Neural cell (in vitro differentiated cells): Measurements from ENCODE around the gene C11orf86. TPM values are rescaled to one million over a fixed set of nuclear protein-coding genes. Genes with fewer than 3 reads are reported as not detected.

ENCODE experiments used
- H2AFZ ChIP-seq: fragments of 200-600, 300-800 bp; sonication (generic), shearing (Covaris generic); 2 replicates; pipeline ENCODE4 v1.6.0; 2014; ENCODE audit warnings: low read depth, mild to moderate bottlenecking, antibody characterized with exemption, low read length, moderate library complexity
- H3F3A ChIP-seq: fragments of 200-600 bp; shearing (Covaris generic); 2 replicates; pipeline ENCODE4 v1.6.1; 2016; ENCODE audit warnings: mild to moderate bottlenecking, moderate library complexity, mixed read lengths, antibody characterized with exemption, low read length; ENCODE audit not compliant: insufficient read depth, poor library complexity, severe bottlenecking
- H3K27ac ChIP-seq: fragments of 200-600, 300-800 bp; sonication (generic), shearing (Covaris generic); 2 replicates; pipeline ENCODE4 v1.5.1; 2014; ENCODE audit warnings: mild to moderate bottlenecking, low read length, moderate library complexity
- H3K27me3 ChIP-seq: fragments of 300-800, 200-600 bp; sonication (generic), shearing (Covaris generic); 2 replicates; pipeline ENCODE4 v1.6.0; 2014; ENCODE audit warnings: mild to moderate bottlenecking, low read depth, low read length, moderate library complexity; ENCODE audit not compliant: insufficient read depth
- H3K36me3 ChIP-seq: fragments of 300-800, 200-600 bp; sonication (generic), shearing (Covaris generic); 2 replicates; pipeline ENCODE4 v1.5.1; 2014; ENCODE audit warnings: mild to moderate bottlenecking, antibody characterized with exemption, low read length, moderate library complexity; ENCODE audit not compliant: insufficient read depth
- H3K4me2 ChIP-seq: fragments of 300-800, 200-600 bp; sonication (generic), shearing (Covaris generic); 2 replicates; pipeline ENCODE4 v1.6.0; 2014; ENCODE audit warnings: mild to moderate bottlenecking, low read length
- H3K4me3 ChIP-seq: fragments of 300-800, 200-600 bp; sonication (generic), shearing (Covaris generic); 2 replicates; pipeline ENCODE4 v1.5.1; 2014; ENCODE audit warnings: mild to moderate bottlenecking, low read length, moderate library complexity
- H3K79me2 ChIP-seq: fragments of 200-600 bp; shearing (Covaris generic); replicated peaks from 2 replicates; pipeline ENCODE4 v1.6.0; 2014; ENCODE audit warnings: mild to moderate bottlenecking, low read length, moderate library complexity; ENCODE audit not compliant: insufficient read depth
- H3K9ac ChIP-seq: fragments of 300-800, 200-600 bp; sonication (generic), shearing (Covaris generic); 2 replicates; pipeline ENCODE4 v1.6.1; 2016; ENCODE audit warnings: mild to moderate bottlenecking, low read length, mixed read lengths
- H3K9me2 ChIP-seq: fragments of 200-600 bp; shearing (Covaris generic); 2 replicates; pipeline ENCODE4 v1.6.1; 2016; ENCODE audit warnings: mild to moderate bottlenecking, low read length, mixed read lengths; ENCODE audit not compliant: insufficient read depth
- H3K9me3 ChIP-seq: fragments of 200-600, 300-800 bp; sonication (generic), shearing (Covaris generic); 2 replicates; pipeline ENCODE4 v1.6.1; 2016; ENCODE audit warnings: mild to moderate bottlenecking, mixed run types, low read length, moderate library complexity, mixed read lengths
- H4K20me1 ChIP-seq: fragments of 200-600 bp; shearing (Covaris generic); 2 replicates; pipeline ENCODE4 v1.6.1; 2016; ENCODE audit warnings: mild to moderate bottlenecking, mixed run types; ENCODE audit not compliant: insufficient read depth
- EP300 ChIP-seq: fragments of 450-650 bp; conservative IDR thresholded peaks from 2 replicates; pipeline ENCODE4 v1.6.1; 2014; ENCODE audit warnings: antibody characterized with exemption, mild to moderate bottlenecking, moderate library complexity; ENCODE audit not compliant: poor library complexity, severe bottlenecking
- EZH2 ChIP-seq: fragments of 200-600, 300-800 bp; shearing (Covaris generic), sonication (generic); IDR thresholded peaks from 2 replicates; pipeline ENCODE4 v1.6.1; 2014; ENCODE audit warnings: antibody characterized with exemption, low read length, borderline replicate concordance, mild to moderate bottlenecking; ENCODE audit not compliant: insufficient read depth, poor library complexity, severe bottlenecking
- MXI1 ChIP-seq: fragments of 450-650 bp; conservative IDR thresholded peaks from 2 replicates; pipeline ENCODE4 v1.6.1; 2014; ENCODE audit warnings: antibody characterized with exemption, mild to moderate bottlenecking; ENCODE audit not compliant: poor library complexity, severe bottlenecking
- POLR2AphosphoS5 ChIP-seq: IDR thresholded peaks from 2 replicates; pipeline ENCODE4 v1.6.1; 2012
- RAD21 ChIP-seq: fragments of 450-650 bp; conservative IDR thresholded peaks from 2 replicates; pipeline ENCODE4 v1.6.1; 2014; ENCODE audit warnings: antibody characterized with exemption, mild to moderate bottlenecking, moderate library complexity
- SMC3 ChIP-seq: fragments of 450-650 bp; conservative IDR thresholded peaks from 2 replicates; pipeline ENCODE4 v1.6.1; 2014; ENCODE audit warnings: antibody characterized with exemption, mild to moderate bottlenecking, moderate library complexity; ENCODE audit not compliant: poor library complexity
- TAF1 ChIP-seq: IDR thresholded peaks from 2 replicates; pipeline ENCODE4 v1.6.1; 2012; ENCODE audit warnings: low read depth
- polyA plus RNA-seq: library from polyadenylated mRNA; depleted of rRNA; stranded (reverse); fragments of >200 nt; gene quantifications from 2 replicates; pipeline ENCODE4 v1.2.3, GENCODE V29; 2014
- TF ChIP-seq, protein P1 (sequence below): IDR thresholded peaks from 2 replicates; pipeline ENCODE4 v1.6.1; 2012; ENCODE audit warnings: borderline replicate concordance
- TF ChIP-seq, protein P2 (sequence below): fragments of 450-650 bp; IDR thresholded peaks from 2 replicates; pipeline ENCODE4 v1.5.1; 2014; ENCODE audit warnings: antibody characterized with exemption, mild to moderate bottlenecking, moderate library complexity; ENCODE audit not compliant: poor library complexity, severe bottlenecking

C11orf86 gene
- polyA plus RNA-seq, 1 donor from 2014 or later: not detected

DNA sequence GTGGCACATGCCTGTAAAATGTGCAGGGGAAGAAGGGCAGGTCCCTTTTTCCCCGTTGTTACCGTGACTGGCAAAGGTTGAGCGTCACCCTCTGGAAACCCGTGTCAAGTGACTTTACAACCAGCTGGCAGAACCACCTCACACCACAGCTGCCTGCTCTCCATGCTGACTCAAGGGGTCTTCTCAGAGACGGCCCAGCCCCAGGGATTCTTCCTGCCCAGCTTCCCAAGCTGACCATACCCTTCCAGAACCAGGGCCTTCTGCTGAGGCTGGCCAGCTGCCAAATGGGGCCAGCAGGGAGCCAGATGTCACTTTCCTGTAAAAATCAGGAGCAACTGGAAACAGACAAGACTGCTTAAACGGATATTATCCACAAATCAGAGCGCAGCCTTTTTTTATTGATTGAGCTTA, 23.2 kb upstream of the C11orf86 start:
- H3K9ac ChIP-seq: no peak overlapping the region
- TF ChIP-seq EP300: no peak
- TF ChIP-seq POLR2AphosphoS5: no peak
- no peak for TF ChIP-seq SMC3
- TF ChIP-seq EZH2: no peak
- TF ChIP-seq TAF1: no peak
- TF ChIP-seq, protein P1, sequence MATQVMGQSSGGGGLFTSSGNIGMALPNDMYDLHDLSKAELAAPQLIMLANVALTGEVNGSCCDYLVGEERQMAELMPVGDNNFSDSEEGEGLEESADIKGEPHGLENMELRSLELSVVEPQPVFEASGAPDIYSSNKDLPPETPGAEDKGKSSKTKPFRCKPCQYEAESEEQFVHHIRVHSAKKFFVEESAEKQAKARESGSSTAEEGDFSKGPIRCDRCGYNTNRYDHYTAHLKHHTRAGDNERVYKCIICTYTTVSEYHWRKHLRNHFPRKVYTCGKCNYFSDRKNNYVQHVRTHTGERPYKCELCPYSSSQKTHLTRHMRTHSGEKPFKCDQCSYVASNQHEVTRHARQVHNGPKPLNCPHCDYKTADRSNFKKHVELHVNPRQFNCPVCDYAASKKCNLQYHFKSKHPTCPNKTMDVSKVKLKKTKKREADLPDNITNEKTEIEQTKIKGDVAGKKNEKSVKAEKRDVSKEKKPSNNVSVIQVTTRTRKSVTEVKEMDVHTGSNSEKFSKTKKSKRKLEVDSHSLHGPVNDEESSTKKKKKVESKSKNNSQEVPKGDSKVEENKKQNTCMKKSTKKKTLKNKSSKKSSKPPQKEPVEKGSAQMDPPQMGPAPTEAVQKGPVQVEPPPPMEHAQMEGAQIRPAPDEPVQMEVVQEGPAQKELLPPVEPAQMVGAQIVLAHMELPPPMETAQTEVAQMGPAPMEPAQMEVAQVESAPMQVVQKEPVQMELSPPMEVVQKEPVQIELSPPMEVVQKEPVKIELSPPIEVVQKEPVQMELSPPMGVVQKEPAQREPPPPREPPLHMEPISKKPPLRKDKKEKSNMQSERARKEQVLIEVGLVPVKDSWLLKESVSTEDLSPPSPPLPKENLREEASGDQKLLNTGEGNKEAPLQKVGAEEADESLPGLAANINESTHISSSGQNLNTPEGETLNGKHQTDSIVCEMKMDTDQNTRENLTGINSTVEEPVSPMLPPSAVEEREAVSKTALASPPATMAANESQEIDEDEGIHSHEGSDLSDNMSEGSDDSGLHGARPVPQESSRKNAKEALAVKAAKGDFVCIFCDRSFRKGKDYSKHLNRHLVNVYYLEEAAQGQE: no peak
- no peak for TF ChIP-seq MXI1
- TF ChIP-seq, protein P2, sequence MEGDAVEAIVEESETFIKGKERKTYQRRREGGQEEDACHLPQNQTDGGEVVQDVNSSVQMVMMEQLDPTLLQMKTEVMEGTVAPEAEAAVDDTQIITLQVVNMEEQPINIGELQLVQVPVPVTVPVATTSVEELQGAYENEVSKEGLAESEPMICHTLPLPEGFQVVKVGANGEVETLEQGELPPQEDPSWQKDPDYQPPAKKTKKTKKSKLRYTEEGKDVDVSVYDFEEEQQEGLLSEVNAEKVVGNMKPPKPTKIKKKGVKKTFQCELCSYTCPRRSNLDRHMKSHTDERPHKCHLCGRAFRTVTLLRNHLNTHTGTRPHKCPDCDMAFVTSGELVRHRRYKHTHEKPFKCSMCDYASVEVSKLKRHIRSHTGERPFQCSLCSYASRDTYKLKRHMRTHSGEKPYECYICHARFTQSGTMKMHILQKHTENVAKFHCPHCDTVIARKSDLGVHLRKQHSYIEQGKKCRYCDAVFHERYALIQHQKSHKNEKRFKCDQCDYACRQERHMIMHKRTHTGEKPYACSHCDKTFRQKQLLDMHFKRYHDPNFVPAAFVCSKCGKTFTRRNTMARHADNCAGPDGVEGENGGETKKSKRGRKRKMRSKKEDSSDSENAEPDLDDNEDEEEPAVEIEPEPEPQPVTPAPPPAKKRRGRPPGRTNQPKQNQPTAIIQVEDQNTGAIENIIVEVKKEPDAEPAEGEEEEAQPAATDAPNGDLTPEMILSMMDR: no peak
- TF ChIP-seq RAD21: no peak
- no peak overlapping the region for H3K4me3 ChIP-seq

DNA sequence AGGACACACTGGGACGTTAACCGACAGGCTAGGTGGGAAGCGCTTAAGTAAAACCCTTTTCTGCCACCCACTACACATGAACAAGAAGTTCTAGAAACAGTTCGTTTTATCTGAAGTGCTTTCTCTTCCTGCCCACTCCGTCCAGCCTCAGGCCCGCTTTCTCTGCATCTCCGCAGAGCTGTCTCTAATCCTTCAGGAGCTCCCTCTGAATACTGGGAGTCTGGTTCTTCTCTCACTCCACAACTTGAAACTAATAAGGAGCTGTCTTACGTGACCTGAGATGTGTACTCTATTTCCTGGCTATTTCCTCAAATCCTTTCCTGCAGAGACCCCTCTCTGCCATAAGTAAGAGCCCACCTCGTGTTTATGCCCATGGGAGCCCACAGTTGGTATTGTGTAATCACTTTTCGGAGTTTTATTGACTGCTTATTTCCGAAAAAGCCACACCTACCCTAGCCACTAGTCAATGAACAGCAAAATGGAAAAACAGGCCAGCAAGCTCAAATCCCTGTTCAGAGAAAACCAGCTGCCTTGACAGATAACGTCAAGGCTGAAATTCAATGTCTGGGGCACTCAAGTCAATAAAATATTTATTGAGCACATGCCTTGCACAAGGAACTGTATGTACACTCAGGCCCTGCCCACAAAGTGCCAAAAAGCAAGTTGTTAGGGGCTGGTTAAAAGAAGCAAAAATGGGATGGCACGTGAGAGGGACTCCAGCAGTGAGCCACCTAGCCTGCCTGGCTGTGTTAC, 21.8 kb upstream of the C11orf86 start:
- no peaks in the 10 kb centered on the region for H3K36me3 ChIP-seq
- no peaks in the 10 kb centered on the region for H3F3A ChIP-seq
- no peaks in the 10 kb centered on the region for H4K20me1 ChIP-seq
- no peaks in the 10 kb centered on the region for H3K9me2 ChIP-seq
- no peak overlapping the region for H3K4me2 ChIP-seq
- H3K4me3 ChIP-seq: no peak overlapping the region
- H3K79me2 ChIP-seq: no peaks in the 10 kb centered on the region
- H3K9ac ChIP-seq: no peak overlapping the region
- TF ChIP-seq TAF1 (no peak), MXI1 (no peak), RAD21 (no peak), EZH2 (no peak), EP300 (no peak), POLR2AphosphoS5 (no peak), SMC3 (no peak)
- TF ChIP-seq, protein P1: no peak
- TF ChIP-seq, protein P2: no peak
- H3K27ac ChIP-seq: no peak overlapping the region
- no peaks in the 10 kb centered on the region for H3K9me3 ChIP-seq
- no peak overlapping the region for H2AFZ ChIP-seq
- no peaks in the 10 kb centered on the region for H3K27me3 ChIP-seq

More for the DNA sequence above, 23.2 kb upstream of the C11orf86 start:
- no peak overlapping the region for H3K27ac ChIP-seq
- no peak overlapping the region for H2AFZ ChIP-seq
- H3K4me2 ChIP-seq: no peak overlapping the region
- no peaks in the 10 kb centered on the region for H3K9me2 ChIP-seq
- no peaks in the 10 kb centered on the region for H3F3A ChIP-seq
- H3K27me3 ChIP-seq: no peaks in the 10 kb centered on the region
- no peaks in the 10 kb centered on the region for H3K36me3 ChIP-seq
- H3K9me3 ChIP-seq: no peaks in the 10 kb centered on the region
- H4K20me1 ChIP-seq: no peaks in the 10 kb centered on the region
- no peaks in the 10 kb centered on the region for H3K79me2 ChIP-seq
